Thyroid gland (tissue), 4 donors: Measurements from ENCODE around the gene NME9. TPM values are rescaled to one million over a fixed set of nuclear protein-coding genes. Genes with fewer than 3 reads are reported as not detected.

Experiments used
- DNase-seq, 2 donors: peaks; one replicate each; pipeline ENCODE4 v3.0.0-alpha.2; 2019
- H3K27ac ChIP-seq, 3 donors: fragments of 200-600 bp; sonication (generic); 1 replicate in 2 of 3; 2 replicates in 1 of 3; pipeline ENCODE4 v1.5.1; 2016 to 2019; ENCODE audit warnings: mild to moderate bottlenecking in 1 of 3, moderate library complexity in 1 of 3
- H3K27me3 ChIP-seq: fragments of 200-600 bp; sonication (generic); one replicate; pipeline ENCODE4 v1.5.1; 2019
- H3K36me3 ChIP-seq, 2 donors: fragments of 200-600 bp; sonication (generic); one replicate each; pipeline ENCODE4 v1.5.1; 2016 to 2019
- H3K4me1 ChIP-seq, 2 donors: fragments of 200-600 bp; sonication (generic); one replicate each; pipeline ENCODE4 v1.5.1; 2017 to 2019
- H3K4me3 ChIP-seq, 3 donors: fragments of 200-600 bp; sonication (generic); replicated peaks in 1 of 3; 1 replicate in 2 of 3; 2 replicates in 1 of 3; pipeline ENCODE4 v1.5.1; 2016; ENCODE audit warnings: mild to moderate bottlenecking in 1 of 3
- H3K9me3 ChIP-seq: fragments of 200-600 bp; sonication (generic); one replicate; pipeline ENCODE4 v1.5.1; 2017
- CTCF ChIP-seq, 6 experiments: fragments of 200-600 bp in 3 of 6; fragments of 450-650 bp in 3 of 6; sonication (generic) in 3 of 6; IDR thresholded peaks; one replicate each; pipeline ENCODE4 v1.5.1; 2016 to 2019; ENCODE audit warnings: antibody characterized with exemption in 6 of 6, mild to moderate bottlenecking in 2 of 6, inconsistent platforms in 1 of 6, moderate library complexity in 1 of 6
- POLR2A ChIP-seq, 2 donors: fragments of 450-650 bp; IDR thresholded peaks; one replicate each; pipeline ENCODE4 v1.6.1; 2017; ENCODE audit warnings: antibody characterized with exemption in 2 of 2, mild to moderate bottlenecking in 2 of 2, moderate library complexity in 1 of 2
- WGBS, 2 donors: methylation state at CpG; one replicate each; pipeline ENCODE4 v1.1.5; 2017; 5-methylcytosine and 5-hydroxymethylcytosine counted together
- intact Hi-C: fragments of 100-400 bp; cut with DNase I; formaldehyde crosslinking; loops from one replicate; pipeline ENCODE4 v1.15.1; 2023
- total RNA-seq, 4 donors: library from RNA; depleted of rRNA; stranded (reverse); fragments of >200 nt; gene quantifications; one replicate each; pipeline ENCODE4 v1.2.3, GENCODE V29; 2016

Gene NME9
- total RNA-seq, 4 donors from 2014 or later = 1.3 to 2.7 (median 2.6) TPM; not detected in 1

GRCh38 chr3:138263104-138263503, 66.5 kb downstream of the NME9 start:
- TF ChIP-seq POLR2A (IDR thresholded peaks at IDR 0.05) = no peak
- TF ChIP-seq CTCF (IDR thresholded peaks at IDR 0.05) = peak in 1 of 6 experiments; percentile 2
- Histone ChIP-seq H3K27me3 (no peaks in the 10 kb centered on the region), H3K9me3 (no peaks in the 10 kb centered on the region), H3K4me3 (no peak overlapping the region), H3K27ac (no peak overlapping the region), H3K4me1 (no peaks in the 10 kb centered on the region), H3K36me3 (peaks cover 0 to 8% of the 10 kb centered on the region in 2 donors)
- no peak for DNase-seq
- WGBS, 2 donors = 48 to 52% methylated on average over 2 of the region's 2 CpGs
- intact Hi-C loops = no loop called here

DNA sequence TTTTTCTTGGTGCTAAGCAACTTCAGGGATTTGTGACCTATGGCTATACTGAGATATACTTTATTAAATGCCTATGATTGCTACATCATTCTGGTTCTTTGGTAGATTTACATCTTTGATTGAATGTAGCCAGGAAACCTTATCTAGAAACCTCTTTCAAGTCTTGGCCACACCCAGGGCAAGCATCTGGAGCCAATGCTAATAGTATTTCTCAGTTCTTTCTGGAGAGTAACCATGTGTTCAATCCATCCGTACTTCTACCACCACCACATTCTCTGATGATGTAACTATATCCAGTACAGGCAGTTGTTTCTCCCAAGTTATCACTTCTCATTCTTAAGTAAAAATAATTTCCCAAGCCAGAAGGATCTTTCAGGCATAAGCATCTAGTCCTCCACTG, 69.0 kb downstream of the NME9 start:
- DNase-seq = no peak
- intact Hi-C loops = no loop called here
- Histone ChIP-seq H3K36me3 (peaks cover 0 to 5% of the 10 kb centered on the region in 2 donors), H3K4me1 (no peaks in the 10 kb centered on the region), H3K27me3 (no peaks in the 10 kb centered on the region), H3K9me3 (no peaks in the 10 kb centered on the region), H3K4me3 (no peak overlapping the region), H3K27ac (no peak overlapping the region)
- WGBS, 2 donors = 92 to 93% methylated on average over 1 of the region's 1 CpG
- TF ChIP-seq POLR2A (IDR thresholded peaks at IDR 0.05) (no peak), CTCF (IDR thresholded peaks at IDR 0.05) (no peak)

GRCh38 chr3:138259126-138259525, 70.5 kb downstream of the NME9 start:
- Histone ChIP-seq H3K9me3 (no peaks in the 10 kb centered on the region), H3K4me1 (no peaks in the 10 kb centered on the region), H3K27ac (no peak overlapping the region), H3K4me3 (no peak overlapping the region), H3K36me3 (peaks cover 0 to 4% of the 10 kb centered on the region in 2 donors), H3K27me3 (no peaks in the 10 kb centered on the region)
- DNase-seq = no peak
- TF ChIP-seq POLR2A (IDR thresholded peaks at IDR 0.05) (no peak), CTCF (IDR thresholded peaks at IDR 0.05) (no peak)
- WGBS, 2 donors = 91 to 96% methylated on average over 4 of the region's 4 CpGs
- intact Hi-C loops = no loop called here

DNA sequence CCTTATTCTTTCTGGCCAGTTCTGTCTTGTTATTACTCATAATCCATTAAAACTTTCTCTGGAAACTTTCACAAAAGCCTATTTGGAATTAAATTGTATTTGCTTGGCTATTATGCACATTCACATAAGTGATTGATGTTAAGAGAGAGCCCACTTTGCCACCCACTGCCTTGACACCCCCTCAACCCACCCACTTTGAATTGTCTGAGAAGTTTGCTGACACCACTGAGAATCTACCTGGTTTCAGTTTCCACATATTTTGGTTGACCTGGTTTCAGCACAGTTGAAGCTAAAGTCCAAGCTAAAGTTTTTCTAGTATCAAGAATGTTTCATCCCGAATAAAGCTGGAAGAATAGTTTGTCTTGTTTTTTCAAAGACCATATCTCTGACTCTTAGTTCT, 71.7 kb downstream of the NME9 start:
- H3K27me3 ChIP-seq = no peaks in the 10 kb centered on the region
- peaks cover 0 to 4% of the 10 kb centered on the region in 2 donors for H3K36me3 ChIP-seq
- TF ChIP-seq POLR2A (IDR thresholded peaks at IDR 0.05) = no peak
- TF ChIP-seq CTCF (IDR thresholded peaks at IDR 0.05) = no peak
- intact Hi-C loops = no loop called here
- H3K9me3 ChIP-seq = no peaks in the 10 kb centered on the region
- H3K27ac ChIP-seq = no peak overlapping the region
- H3K4me1 ChIP-seq = no peaks in the 10 kb centered on the region
- no peak overlapping the region for H3K4me3 ChIP-seq
- 88 to 91% methylated on average over 1 of the region's 1 CpG for WGBS, 2 donors
- DNase-seq = no peak

- TF ChIP-seq CTCF (IDR thresholded peaks at IDR 0.05) = no peak
- no peak for TF ChIP-seq POLR2A (IDR thresholded peaks at IDR 0.05)
- WGBS, 2 donors = 100% methylated on average over 1 of the region's 1 CpG
Observed at GRCh38 chr3:138256022-138256421, 73.6 kb downstream of the NME9 start.

More at GRCh38 chr3:138256022-138256421, 73.6 kb downstream of the NME9 start:
- H3K9me3 ChIP-seq = no peaks in the 10 kb centered on the region
- DNase-seq = no peak
- H3K4me3 ChIP-seq = no peak overlapping the region
- peaks cover 0 to 4% of the 10 kb centered on the region in 2 donors for H3K36me3 ChIP-seq
- intact Hi-C loops = no loop called here
- no peaks in the 10 kb centered on the region for H3K4me1 ChIP-seq
- no peaks in the 10 kb centered on the region for H3K27me3 ChIP-seq
- no peak overlapping the region for H3K27ac ChIP-seq
